ENCODE measurements around the gene KCP.

Gene KCP

GRCh38 chr7:128891942-128892269, 18.6 kb downstream of the KCP start:
- no peaks in the 10 kb centered on the region for H3K27me3 ChIP-seq (ENCODE audit: low read depth, low read length)
- no peaks in the 10 kb centered on the region for H3K4me1 ChIP-seq (ENCODE audit: low read length)

GRCh38 chr7:128891110-128891941, 19.2 kb downstream of the KCP start:
- no peaks in the 10 kb centered on the region for H3K36me3 ChIP-seq (replicated peaks; ENCODE audit: low read depth, low read length)
- H3K27me3 ChIP-seq (ENCODE audit: low read depth, low read length), result no peaks in the 10 kb centered on the region
- no peak overlapping the region for H3K4me3 ChIP-seq (ENCODE audit: low read length)
- no peak for TF ChIP-seq CTCF (IDR thresholded peaks at IDR 0.05; ENCODE audit: low read depth, low read length)
- no peak for TF ChIP-seq EZH2phosphoT487 (IDR thresholded peaks at IDR 0.05; ENCODE audit: low read depth)
- H3K9me3 ChIP-seq (ENCODE audit: insufficient read depth, low read length), result no peaks in the 10 kb centered on the region
- no peaks in the 10 kb centered on the region for H3K4me1 ChIP-seq (ENCODE audit: low read length)
- no peak overlapping the region for H3K9ac ChIP-seq (ENCODE audit: low read length)
- H3K27ac ChIP-seq (ENCODE audit: low read length), result no peak overlapping the region
- H2AFZ ChIP-seq (ENCODE audit: low read depth, low read length), result no peak overlapping the region
- no peak overlapping the region for H3K4me2 ChIP-seq (ENCODE audit: low read length)
- no peaks in the 10 kb centered on the region for H4K20me1 ChIP-seq (ENCODE audit: insufficient read depth, low read length)
- H3K79me2 ChIP-seq (ENCODE audit: low read length), result no peaks in the 10 kb centered on the region

More at GRCh38 chr7:128891942-128892269, 18.6 kb downstream of the KCP start:
- Histone ChIP-seq H3K9me3 (ENCODE audit: insufficient read depth, low read length) (no peaks in the 10 kb centered on the region), H2AFZ (ENCODE audit: low read depth, low read length) (no peak overlapping the region), H3K9ac (ENCODE audit: low read length) (no peak overlapping the region), H3K79me2 (ENCODE audit: low read length) (no peaks in the 10 kb centered on the region), H3K36me3 (replicated peaks; ENCODE audit: low read depth, low read length) (no peaks in the 10 kb centered on the region), H3K4me2 (ENCODE audit: low read length) (no peak overlapping the region), H3K27ac (ENCODE audit: low read length) (no peak overlapping the region), H3K4me3 (ENCODE audit: low read length) (no peak overlapping the region), H4K20me1 (ENCODE audit: insufficient read depth, low read length) (no peaks in the 10 kb centered on the region)
- TF ChIP-seq CTCF (IDR thresholded peaks at IDR 0.05; ENCODE audit: low read depth, low read length) (no peak), EZH2phosphoT487 (IDR thresholded peaks at IDR 0.05; ENCODE audit: low read depth) (no peak)

GRCh38 chr7:128890306-128891109, 20.0 kb downstream of the KCP start:
- Histone ChIP-seq H3K4me3 (ENCODE audit: low read length) (no peak overlapping the region), H3K4me2 (ENCODE audit: low read length) (no peak overlapping the region), H3K4me1 (ENCODE audit: low read length) (no peaks in the 10 kb centered on the region), H4K20me1 (ENCODE audit: insufficient read depth, low read length) (no peaks in the 10 kb centered on the region), H3K9me3 (ENCODE audit: insufficient read depth, low read length) (no peaks in the 10 kb centered on the region), H3K9ac (ENCODE audit: low read length) (no peak overlapping the region), H3K27ac (ENCODE audit: low read length) (no peak overlapping the region), H3K36me3 (replicated peaks; ENCODE audit: low read depth, low read length) (no peaks in the 10 kb centered on the region), H2AFZ (ENCODE audit: low read depth, low read length) (no peak overlapping the region), H3K27me3 (ENCODE audit: low read depth, low read length) (no peaks in the 10 kb centered on the region), H3K79me2 (ENCODE audit: low read length) (no peaks in the 10 kb centered on the region)
- TF ChIP-seq EZH2phosphoT487 (IDR thresholded peaks at IDR 0.05; ENCODE audit: low read depth), result no peak
- no peak for TF ChIP-seq CTCF (IDR thresholded peaks at IDR 0.05; ENCODE audit: low read depth, low read length)

GRCh38 chr7:128889121-128889520, 21.4 kb downstream of the KCP start:
- no peaks in the 10 kb centered on the region for H3K36me3 ChIP-seq (replicated peaks; ENCODE audit: low read depth, low read length)
- H2AFZ ChIP-seq (ENCODE audit: low read depth, low read length), result no peak overlapping the region
- H3K9ac ChIP-seq (ENCODE audit: low read length), result no peak overlapping the region
- H4K20me1 ChIP-seq (ENCODE audit: insufficient read depth, low read length), result no peaks in the 10 kb centered on the region
- H3K4me2 ChIP-seq (ENCODE audit: low read length), result no peak overlapping the region
- H3K79me2 ChIP-seq (ENCODE audit: low read length), result no peaks in the 10 kb centered on the region
- TF ChIP-seq CTCF (IDR thresholded peaks at IDR 0.05; ENCODE audit: low read depth, low read length) (no peak), EZH2phosphoT487 (IDR thresholded peaks at IDR 0.05; ENCODE audit: low read depth) (no peak)
- H3K9me3 ChIP-seq (ENCODE audit: insufficient read depth, low read length), result no peaks in the 10 kb centered on the region
- H3K4me1 ChIP-seq (ENCODE audit: low read length), result peaks cover 3% of the 10 kb centered on the region; the same call in 1 of the 2 replicates
- H3K27ac ChIP-seq (ENCODE audit: low read length), result no peak overlapping the region
- no peaks in the 10 kb centered on the region for H3K27me3 ChIP-seq (ENCODE audit: low read depth, low read length)
- no peak overlapping the region for H3K4me3 ChIP-seq (ENCODE audit: low read length)

Data from OCI-LY3 (cell line).